Stimulated activated CD4-positive, alpha-beta T cell treated with anti-CD3 and anti-CD28 coated beads, Interleukin-2, amount 100 ng/mL, for 24 hours (primary cell): ENCODE data around the gene HRH3.

ENCODE experiments used
- DNase-seq, 2 donors: peaks; one replicate each; pipeline ENCODE4 v3.0.0-alpha.2; 2020

Gene HRH3

GRCh38 chr20:62215020-62215990 is 4.8 kb downstream of the HRH3 start:
- no peak for DNase-seq

DNA sequence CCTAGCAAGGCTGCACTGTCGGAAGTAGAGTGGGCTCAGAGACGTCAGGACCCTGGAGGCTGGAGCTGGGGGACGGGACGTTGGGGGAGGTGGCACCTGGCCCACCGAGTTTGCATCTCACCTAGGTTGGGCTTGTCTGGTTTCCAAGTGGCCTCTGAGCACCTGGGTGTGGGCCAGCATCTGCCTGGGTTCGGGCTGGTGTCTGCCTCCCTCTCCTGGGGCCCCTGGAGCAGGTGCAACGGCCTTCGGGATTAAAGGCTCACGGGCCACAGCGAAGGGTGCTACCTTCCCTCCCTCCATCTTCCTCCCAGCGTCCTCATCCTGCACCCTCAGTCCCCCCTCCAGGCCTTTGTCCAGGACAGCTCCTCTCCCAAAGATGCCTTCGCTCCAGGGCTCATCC is 6.0 kb downstream of the HRH3 start:
- no peak for DNase-seq

GRCh38 chr20:62212299-62212698 is 7.8 kb downstream of the HRH3 start:
- no peak for DNase-seq

DNA sequence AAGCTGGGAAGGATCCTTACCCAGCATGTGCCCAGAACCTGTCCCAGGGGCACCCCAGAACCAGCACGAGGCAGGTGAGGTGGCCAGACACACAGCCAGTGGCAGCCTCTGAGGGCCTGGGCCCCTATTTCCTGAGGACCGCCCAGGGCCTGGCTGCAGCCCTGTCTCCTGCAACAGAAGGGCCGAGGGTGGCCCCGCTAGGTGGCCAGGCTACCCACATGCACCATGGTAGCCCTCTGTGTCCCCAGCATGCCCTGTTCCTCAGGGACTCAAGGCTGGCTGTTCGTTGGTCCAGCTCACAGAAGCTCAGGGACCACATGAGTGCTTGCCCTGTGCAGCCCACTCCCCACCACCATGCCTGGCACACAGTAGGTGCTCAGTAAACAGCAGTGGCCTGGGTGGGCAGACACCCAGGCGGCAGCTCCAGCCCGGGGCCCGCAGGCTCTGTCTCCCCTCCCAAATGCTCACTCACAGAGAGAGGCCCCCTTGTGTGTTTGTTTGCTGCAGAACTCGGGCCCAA is 8.2 kb downstream of the HRH3 start:
- DNase-seq: no peak

DNA sequence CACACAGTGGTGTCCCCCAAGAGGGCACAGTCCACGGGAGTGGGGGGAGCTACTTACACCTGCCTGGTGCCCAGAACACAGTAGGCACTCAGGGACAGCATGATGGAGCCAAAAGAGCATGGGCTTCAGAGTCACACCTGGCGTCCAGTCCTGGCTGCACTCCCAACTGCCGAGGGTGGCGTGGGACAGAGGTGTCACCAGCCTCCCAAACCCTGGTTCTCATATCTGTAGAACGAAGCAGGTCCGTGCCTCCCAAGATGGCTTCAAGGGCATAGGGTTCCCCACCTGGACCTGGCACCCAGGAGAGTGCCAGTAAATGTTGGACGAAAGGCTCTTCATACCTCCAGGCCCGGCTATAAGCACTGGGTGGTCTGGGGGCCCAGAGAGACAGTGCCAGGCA is 8.9 kb downstream of the HRH3 start:
- no peak for DNase-seq

- no peak for DNase-seq
Measured at GRCh38 chr20:62210496-62210855, 9.6 kb downstream of the HRH3 start.

- no peak for DNase-seq
Measured at GRCh38 chr20:62209850-62210495, 10.1 kb downstream of the HRH3 start.

GRCh38 chr20:62208795-62209755 is 11.0 kb downstream of the HRH3 start:
- no peak for DNase-seq

DNA sequence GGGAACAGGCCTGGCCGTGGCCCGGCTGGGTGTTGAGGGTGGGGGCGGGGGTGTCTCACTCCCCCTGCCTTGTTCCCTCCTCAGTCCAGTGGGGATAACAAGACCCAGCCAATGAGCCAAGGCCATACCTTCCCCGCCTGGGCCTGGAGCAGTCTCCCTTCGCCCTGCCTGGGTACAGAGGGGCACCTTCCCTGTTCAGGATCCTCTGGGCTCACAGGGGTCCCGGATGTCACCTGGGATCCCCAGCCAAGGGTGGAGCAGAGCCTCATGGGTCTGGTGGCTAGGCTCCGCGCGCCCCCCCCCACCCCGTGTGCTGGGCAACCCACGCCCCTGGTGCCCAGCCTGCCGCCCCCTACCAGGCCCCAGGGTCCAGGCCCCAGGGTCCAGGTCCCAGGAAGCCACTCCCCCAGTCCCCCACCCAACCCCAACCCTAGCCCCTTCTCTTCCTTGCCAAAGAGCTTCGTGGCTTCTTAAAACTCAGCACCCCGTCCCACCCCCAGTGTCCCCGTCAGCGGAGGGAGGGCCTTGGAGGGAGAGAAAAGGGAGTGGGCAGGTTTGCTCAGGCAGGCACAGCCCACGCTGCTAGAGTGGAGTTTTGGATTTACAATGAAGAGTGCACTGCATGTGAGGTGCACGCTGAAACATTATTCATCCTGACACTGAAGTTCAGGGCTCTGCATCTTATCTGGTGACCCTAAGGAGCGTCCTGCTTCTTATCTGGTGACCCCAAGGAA is 11.8 kb downstream of the HRH3 start:
- no peak for DNase-seq

DNA sequence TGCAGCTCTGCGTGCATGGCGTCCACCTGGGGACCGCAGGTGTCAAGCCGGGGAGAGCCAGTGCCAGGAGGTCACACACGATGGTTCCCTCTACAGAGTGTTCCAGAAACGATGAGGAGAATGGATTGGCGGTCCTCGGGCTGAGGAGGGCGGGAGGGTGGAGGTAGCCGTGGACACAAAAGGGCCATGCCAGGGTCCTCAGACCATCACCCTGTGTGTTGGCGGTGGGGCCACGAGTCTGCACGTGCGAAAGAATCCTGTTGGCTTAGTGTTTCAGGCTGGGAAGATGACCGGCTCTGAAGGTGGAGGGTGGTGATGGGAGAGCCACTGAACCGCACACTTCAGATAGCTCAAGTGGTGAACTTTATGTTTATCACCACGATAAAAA is 13.7 kb downstream of the HRH3 start:
- no peak for DNase-seq

GRCh38 chr20:62205618-62206387 is 14.3 kb downstream of the HRH3 start:
- no peak for DNase-seq

DNA sequence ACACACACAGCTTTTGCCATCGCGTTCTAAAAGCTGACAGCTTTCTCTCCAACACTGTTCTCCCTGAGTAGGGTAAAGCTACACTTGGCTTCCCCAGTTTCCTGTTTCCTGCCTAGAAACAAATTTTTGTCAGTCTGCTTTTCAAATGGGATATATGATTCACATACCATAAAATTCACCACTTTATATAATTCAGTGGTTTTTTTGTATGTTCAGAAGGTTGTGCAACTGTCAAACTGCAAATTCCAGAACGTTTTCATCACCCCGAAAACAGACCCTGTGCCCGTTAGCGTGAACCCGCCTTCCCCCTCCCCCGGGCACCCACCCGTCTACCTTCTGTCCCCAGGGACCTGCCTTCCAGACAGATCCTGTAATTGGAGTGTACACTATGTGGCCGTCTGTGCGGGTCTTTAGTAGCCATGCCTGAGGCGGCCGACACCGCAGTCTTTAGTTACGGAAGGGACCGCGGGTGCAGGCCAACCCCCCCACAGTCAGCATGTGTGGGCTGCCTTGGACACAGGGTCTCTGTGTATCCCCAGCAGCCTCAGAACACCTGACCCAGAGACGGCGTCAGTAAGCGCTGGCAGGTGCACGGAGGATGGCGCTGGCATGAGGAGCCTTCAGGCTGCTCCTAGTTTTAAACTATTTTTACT is 16.6 kb downstream of the HRH3 start:
- DNase-seq: no peak

GRCh38 chr20:62202676-62203377 is 17.3 kb downstream of the HRH3 start:
- DNase-seq: no peak

- no peak for DNase-seq
Measured at GRCh38 chr20:62202083-62202395, 18.0 kb downstream of the HRH3 start.

- DNase-seq: no peak
Measured at GRCh38 chr20:62201173-62202082, 18.6 kb downstream of the HRH3 start.

GRCh38 chr20:62200491-62201172 is 19.4 kb downstream of the HRH3 start:
- no peak for DNase-seq

GRCh38 chr20:62198931-62199330 is 21.1 kb downstream of the HRH3 start:
- no peak for DNase-seq

GRCh38 chr20:62198496-62198895 is 21.6 kb downstream of the HRH3 start:
- no peak for DNase-seq

GRCh38 chr20:62197801-62198200 is 22.3 kb downstream of the HRH3 start:
- DNase-seq: no peak
